Measurements from ENCODE around the gene TALDO1. TPM values are rescaled to one million over a fixed set of nuclear protein-coding genes. Genes with fewer than 3 reads are reported as not detected.

The TALDO1 gene
- total and polyA plus RNA-seq, 2 donors from 2014 or later, result 175 to 312 TPM

DNA sequence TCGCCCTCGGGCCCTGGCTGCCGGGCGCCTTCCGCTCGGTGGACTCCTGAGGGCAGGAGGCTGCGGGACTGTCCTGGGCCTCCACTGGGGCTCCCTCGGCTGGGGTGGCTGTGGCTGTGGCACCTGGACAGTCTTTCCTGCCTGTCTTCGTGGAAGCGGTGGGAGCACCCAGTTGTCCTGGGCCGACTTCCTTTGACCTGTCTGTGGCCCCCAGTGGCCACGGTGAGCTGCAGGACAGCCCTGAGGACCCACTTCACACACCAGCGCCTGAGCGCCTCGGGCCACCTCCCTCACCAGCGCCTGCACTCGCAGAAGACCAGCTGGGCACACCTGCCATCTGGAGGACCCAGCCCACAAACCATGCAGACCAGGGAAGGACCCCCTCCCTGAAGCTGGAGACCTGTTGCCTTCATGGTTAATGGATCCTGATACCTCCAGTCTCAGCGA, 43.0 kb upstream of the TALDO1 start:
- H3K4me3 ChIP-seq (ENCODE audit: low read length in 3 of 3), result no peak overlapping the region
- peaks cover 0 to 2% (median 0%) of the 10 kb centered on the region in 3 donors for H3K36me3 ChIP-seq (ENCODE audit: control insufficient read depth in 2 of 3, insufficient read depth in 3 of 3, low read length in 3 of 3)
- no peaks in the 10 kb centered on the region for H3K27me3 ChIP-seq (ENCODE audit: control insufficient read depth, insufficient read depth, low read length)
- TF ChIP-seq, protein P1, sequence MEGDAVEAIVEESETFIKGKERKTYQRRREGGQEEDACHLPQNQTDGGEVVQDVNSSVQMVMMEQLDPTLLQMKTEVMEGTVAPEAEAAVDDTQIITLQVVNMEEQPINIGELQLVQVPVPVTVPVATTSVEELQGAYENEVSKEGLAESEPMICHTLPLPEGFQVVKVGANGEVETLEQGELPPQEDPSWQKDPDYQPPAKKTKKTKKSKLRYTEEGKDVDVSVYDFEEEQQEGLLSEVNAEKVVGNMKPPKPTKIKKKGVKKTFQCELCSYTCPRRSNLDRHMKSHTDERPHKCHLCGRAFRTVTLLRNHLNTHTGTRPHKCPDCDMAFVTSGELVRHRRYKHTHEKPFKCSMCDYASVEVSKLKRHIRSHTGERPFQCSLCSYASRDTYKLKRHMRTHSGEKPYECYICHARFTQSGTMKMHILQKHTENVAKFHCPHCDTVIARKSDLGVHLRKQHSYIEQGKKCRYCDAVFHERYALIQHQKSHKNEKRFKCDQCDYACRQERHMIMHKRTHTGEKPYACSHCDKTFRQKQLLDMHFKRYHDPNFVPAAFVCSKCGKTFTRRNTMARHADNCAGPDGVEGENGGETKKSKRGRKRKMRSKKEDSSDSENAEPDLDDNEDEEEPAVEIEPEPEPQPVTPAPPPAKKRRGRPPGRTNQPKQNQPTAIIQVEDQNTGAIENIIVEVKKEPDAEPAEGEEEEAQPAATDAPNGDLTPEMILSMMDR (IDR thresholded peaks at IDR 0.05; ENCODE audit: borderline replicate concordance, extremely low read depth, insufficient read depth), result no peak
- no peak for FAIRE-seq
- no peaks in the 10 kb centered on the region for H3K9me3 ChIP-seq (ENCODE audit: control insufficient read depth in 2 of 3, insufficient read depth in 1 of 3, low read length in 3 of 3)
- H3K4me1 ChIP-seq (ENCODE audit: control insufficient read depth in 2 of 3, insufficient read depth in 2 of 3, low read depth in 1 of 3, low read length in 3 of 3), result peaks cover 0 to 46% (median 20%) of the 10 kb centered on the region in 3 donors
- peak in 1 of 5 donors; percentile 66 for DNase-seq
- peak overlapping the region; percentile 90 to 92 for H3K27ac ChIP-seq (ENCODE audit: low read depth in 2 of 2, low read length in 2 of 2)
- intact Hi-C loops (cut with DNase I), result no loop called here
- peak overlapping the region in 1 of 3 donors; percentile 58 for H3K9ac ChIP-seq (ENCODE audit: low read length in 3 of 3)

DNA sequence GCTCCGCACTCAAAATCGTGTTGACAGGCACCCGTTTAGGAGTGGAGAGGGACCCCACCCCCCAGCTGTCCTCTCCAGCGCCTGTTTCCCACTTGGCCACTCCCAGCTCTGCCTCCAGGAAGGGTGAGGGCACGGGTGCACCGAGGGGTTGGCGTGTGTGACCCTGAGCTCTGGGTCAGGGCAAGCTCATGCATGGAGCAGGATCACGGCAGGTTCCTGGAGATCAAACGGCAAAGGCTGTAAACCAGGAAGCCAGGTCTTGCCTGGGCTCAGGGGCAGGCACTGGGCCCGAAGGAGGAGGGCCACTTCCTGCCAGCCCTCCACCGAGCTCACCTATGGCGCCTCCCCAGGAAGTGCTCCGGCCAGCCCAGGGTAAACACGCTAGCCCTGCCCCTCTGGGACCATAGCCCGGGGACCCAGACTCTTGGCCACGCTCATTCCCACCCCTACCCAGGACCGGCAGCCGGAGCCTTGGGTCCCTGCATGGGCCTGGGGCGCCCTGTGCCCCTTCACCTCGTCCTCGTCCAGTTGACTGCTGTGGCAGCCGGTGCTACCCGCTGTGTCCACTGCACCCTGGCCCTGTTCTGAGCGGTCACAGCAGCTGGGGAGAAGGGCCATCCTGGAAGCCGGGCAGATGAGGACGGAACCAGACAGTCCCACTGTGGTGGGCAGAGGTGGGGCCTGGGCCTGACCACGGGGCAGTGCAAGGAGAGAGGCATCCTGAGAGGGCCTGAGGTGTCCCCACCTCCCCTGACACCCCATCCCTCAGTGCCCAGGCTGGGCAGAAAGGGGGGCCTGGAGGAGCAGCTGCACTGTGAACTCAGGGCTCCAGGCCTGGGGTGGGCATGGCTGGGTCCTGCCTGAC, 42.3 kb upstream of the TALDO1 start:
- Histone ChIP-seq H3K4me1 (ENCODE audit: control insufficient read depth in 2 of 3, insufficient read depth in 2 of 3, low read depth in 1 of 3, low read length in 3 of 3) (peaks cover 0 to 53% (median 26%) of the 10 kb centered on the region in 3 donors), H3K9ac (ENCODE audit: low read length in 3 of 3) (peak overlapping the region in 1 of 3 donors; percentile 58), H3K27ac (ENCODE audit: low read depth in 2 of 2, low read length in 2 of 2) (peak overlapping the region; percentile 90 to 92)

DNA sequence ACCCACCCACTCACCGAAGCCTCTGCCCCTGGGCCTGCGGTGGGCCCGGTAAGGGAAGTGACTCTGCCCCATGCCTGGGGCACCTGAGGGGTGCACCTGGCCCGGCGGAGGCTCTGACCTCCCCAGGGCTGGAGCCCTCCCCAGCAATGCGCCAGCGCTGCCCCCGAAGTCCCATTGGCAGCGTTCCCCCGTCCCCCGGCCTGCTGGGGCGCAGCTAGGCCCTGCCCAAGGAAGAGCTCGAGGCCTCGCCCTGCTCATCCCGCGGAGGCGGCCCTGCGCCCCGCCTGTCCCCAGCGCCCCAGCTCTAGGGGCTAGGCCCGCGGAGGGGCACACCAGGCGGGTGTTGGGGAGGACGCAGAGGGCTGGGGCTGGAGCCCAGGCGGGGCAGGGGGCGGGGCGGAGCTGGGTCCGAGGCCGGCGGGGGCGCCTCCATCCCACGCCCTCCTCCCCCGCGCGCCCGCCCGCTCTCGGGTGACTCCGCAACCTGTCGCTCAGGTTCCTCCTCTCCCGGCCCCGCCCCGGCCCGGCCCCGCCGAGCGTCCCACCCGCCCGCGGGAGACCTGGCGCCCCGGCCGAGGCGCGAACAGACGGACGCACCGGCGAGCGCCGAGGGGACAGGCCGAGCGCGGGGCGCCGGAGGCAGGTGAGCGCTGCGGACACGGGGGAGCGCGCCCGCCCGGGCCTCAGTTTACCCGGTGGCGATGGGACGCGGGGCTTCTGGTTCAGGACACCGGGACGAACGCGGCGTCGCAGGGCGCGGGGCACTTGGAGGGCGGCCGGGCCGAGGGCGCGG, 41.4 kb upstream of the TALDO1 start, which contains the start of gene EPS8L2:
TSS of gene EPS8L2 (plus strand) at position 586 of the 793 bp plus-strand sequence. CDS start 3,177 bp downstream, outside the sequence.
- Histone ChIP-seq H3K9me3 (ENCODE audit: control insufficient read depth in 2 of 3, insufficient read depth in 1 of 3, low read length in 3 of 3) (no peaks in the 10 kb centered on the region), H3K36me3 (ENCODE audit: control insufficient read depth in 2 of 3, insufficient read depth in 3 of 3, low read length in 3 of 3) (no peaks in the 10 kb centered on the region), H3K4me1 (ENCODE audit: control insufficient read depth in 2 of 3, insufficient read depth in 2 of 3, low read depth in 1 of 3, low read length in 3 of 3) (peaks cover 0 to 59% (median 27%) of the 10 kb centered on the region in 3 donors), H3K4me3 (ENCODE audit: low read length in 3 of 3) (peak within 1 kb of the TSS; percentile 47 to 74 (median 73)), H3K27ac (ENCODE audit: low read depth in 2 of 2, low read length in 2 of 2) (peak within 1 kb of the TSS; percentile 90 to 92), H3K27me3 (ENCODE audit: control insufficient read depth, insufficient read depth, low read length) (no peaks in the 10 kb centered on the region), H3K9ac (ENCODE audit: low read length in 3 of 3) (peak within 1 kb of the TSS in 2 of 3 donors; percentile 32 to 84)
- TF ChIP-seq, protein P1 (IDR thresholded peaks at IDR 0.05; ENCODE audit: borderline replicate concordance, extremely low read depth, insufficient read depth), result no peak
- FAIRE-seq, result no peak
- intact Hi-C loops (cut with DNase I), result no loop called here
- DNase-seq, result peak in 4 of 5 donors; percentile 34 to 90 (median 71)

More for the DNA sequence above, 42.3 kb upstream of the TALDO1 start:
- Histone ChIP-seq H3K36me3 (ENCODE audit: control insufficient read depth in 2 of 3, insufficient read depth in 3 of 3, low read length in 3 of 3) (no peaks in the 10 kb centered on the region), H3K9me3 (ENCODE audit: control insufficient read depth in 2 of 3, insufficient read depth in 1 of 3, low read length in 3 of 3) (no peaks in the 10 kb centered on the region), H3K27me3 (ENCODE audit: control insufficient read depth, insufficient read depth, low read length) (no peaks in the 10 kb centered on the region), H3K4me3 (ENCODE audit: low read length in 3 of 3) (peak overlapping the region in 2 of 3 donors; percentile 9 to 52)
- intact Hi-C loops (cut with DNase I), result no loop called here
- FAIRE-seq (no peak), DNase-seq (peak in 2 of 5 donors; percentile 68 to 93)
- TF ChIP-seq, protein P1 (IDR thresholded peaks at IDR 0.05; ENCODE audit: borderline replicate concordance, extremely low read depth, insufficient read depth), result no peak

All from kidney (tissue), 14 donors.